ENCODE results near the gene NPY5R.

DNA sequence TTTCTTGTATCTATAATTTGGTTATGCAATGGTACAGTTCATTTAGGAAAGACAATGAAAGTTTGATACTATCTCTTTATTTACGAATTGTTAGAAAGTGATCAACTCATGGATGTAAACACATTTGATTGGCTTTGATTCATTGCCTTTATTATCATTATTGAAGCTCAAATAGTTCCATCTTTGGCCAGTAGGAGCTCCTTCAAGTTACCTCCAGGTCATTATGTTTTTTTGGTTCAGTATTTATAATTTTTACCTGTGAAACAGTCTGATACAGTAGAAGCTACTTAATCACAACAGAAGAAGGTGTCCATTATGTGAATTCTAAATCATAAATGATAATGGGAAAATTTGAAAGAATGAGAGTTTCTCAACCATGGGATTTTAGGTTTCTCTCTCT is 12.4 kb downstream of the NPY5R start:
- TF ChIP-seq POLR2AphosphoS5 (IDR thresholded peaks at IDR 0.05): no peak
- TF ChIP-seq POLR2A (IDR thresholded peaks at IDR 0.05): no peak
- TF ChIP-seq, protein P1, sequence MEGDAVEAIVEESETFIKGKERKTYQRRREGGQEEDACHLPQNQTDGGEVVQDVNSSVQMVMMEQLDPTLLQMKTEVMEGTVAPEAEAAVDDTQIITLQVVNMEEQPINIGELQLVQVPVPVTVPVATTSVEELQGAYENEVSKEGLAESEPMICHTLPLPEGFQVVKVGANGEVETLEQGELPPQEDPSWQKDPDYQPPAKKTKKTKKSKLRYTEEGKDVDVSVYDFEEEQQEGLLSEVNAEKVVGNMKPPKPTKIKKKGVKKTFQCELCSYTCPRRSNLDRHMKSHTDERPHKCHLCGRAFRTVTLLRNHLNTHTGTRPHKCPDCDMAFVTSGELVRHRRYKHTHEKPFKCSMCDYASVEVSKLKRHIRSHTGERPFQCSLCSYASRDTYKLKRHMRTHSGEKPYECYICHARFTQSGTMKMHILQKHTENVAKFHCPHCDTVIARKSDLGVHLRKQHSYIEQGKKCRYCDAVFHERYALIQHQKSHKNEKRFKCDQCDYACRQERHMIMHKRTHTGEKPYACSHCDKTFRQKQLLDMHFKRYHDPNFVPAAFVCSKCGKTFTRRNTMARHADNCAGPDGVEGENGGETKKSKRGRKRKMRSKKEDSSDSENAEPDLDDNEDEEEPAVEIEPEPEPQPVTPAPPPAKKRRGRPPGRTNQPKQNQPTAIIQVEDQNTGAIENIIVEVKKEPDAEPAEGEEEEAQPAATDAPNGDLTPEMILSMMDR (IDR thresholded peaks at IDR 0.05): no peak

Measured in gastroesophageal sphincter (tissue), 3 donors.